NCI-H69 (cell line): ENCODE results near the gene ZNF438.
"Not testable (repeated sequence)": the region's sequence is repeated elsewhere in the genome, so short reads cannot be mapped to it uniquely, and the experiment has no call there.

Experiments used
- DNase-seq: peaks from one replicate; lab custom pipeline; 2025; lab: John Stamatoyannopoulos, UW

ZNF438 gene

GRCh38 chr10:30803058-30803457, 228.6 kb downstream of the ZNF438 start:
- no peak for DNase-seq

- no peak for DNase-seq
Observed at GRCh38 chr10:30800368-30800767, 231.3 kb downstream of the ZNF438 start.

- DNase-seq = no peak
Observed at GRCh38 chr10:30798646-30799185, 232.9 kb downstream of the ZNF438 start.

DNA sequence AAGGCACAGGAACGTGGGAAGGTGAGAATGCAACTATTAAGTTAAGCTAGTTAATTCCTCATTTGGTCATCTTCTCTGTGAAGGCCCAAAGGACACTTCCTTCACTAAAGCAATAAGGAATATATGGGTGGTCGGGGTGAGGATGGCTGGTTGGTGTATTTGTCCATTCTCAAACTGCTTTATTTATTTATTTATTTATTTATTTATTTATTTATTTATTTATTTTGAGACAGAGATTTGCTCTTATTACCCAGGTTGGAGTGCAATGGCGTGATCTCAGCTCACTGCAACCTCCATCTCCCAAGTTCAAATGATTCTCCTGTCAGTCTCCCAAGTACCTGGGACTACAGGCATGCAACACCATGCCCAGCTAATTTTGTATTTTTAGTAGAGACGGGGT, 236.6 kb downstream of the ZNF438 start:
- not testable (repeated sequence) for DNase-seq
